IMR-90 (cell line): ENCODE measurements around the gene BDH1. TPM values are rescaled to one million over a fixed set of nuclear protein-coding genes. Genes with fewer than 3 reads are reported as not detected.

Experiments
- ATAC-seq: fragments of 200-7000 bp; cut with Tn5 transposase; 2 replicates; pipeline ENCODE4 v1.9.1; 2020; ENCODE audit warnings: low read depth, mild to moderate bottlenecking, moderate library complexity
- BruUV-seq: library from RNA; stranded (reverse); fragments of 400-500 nt; replicated peaks from 2 replicates; lab custom pipeline; 2021; lab: Mats Ljungman, UMichigan
- CTCF ChIA-PET: fragments of 300-600 bp; formaldehyde crosslinking; extraction: SDS; loops from one replicate; lab custom pipeline; 2021; ENCODE audit warnings: antibody characterized with exemption; lab: Yijun Ruan, JAX
- POLR2A ChIA-PET: fragments of 300-600 bp; sonication (Branson Sonifier 250); formaldehyde crosslinking; loops from one replicate; lab custom pipeline; 2022; ENCODE audit warnings: antibody characterized with exemption; ENCODE audit not compliant: unreplicated experiment; lab: Charles Lee
- DNase-seq: peaks from one replicate; pipeline ENCODE4 v3.0.0; 2013
- H2AFZ ChIP-seq: replicated peaks from 2 replicates; pipeline ENCODE3; 2013; ENCODE audit warnings: low read length, mild to moderate bottlenecking; ENCODE audit not compliant: poor library complexity
- H2AK5ac ChIP-seq: 2 replicates; pipeline ENCODE4 v1.6.1; 2013; ENCODE audit warnings: low read depth, low read length, inconsistent platforms
- H2AK9ac ChIP-seq: replicated peaks from 2 replicates; pipeline ENCODE3; 2013; ENCODE audit warnings: mild to moderate bottlenecking, low read depth, low read length, moderate library complexity; ENCODE audit not compliant: poor library complexity
- H2BK120ac ChIP-seq: 2 replicates; pipeline ENCODE4 v1.6.1; 2013; ENCODE audit warnings: low read depth, low read length, inconsistent platforms
- H2BK15ac ChIP-seq: 3 replicates; pipeline ENCODE4 v1.6.1; 2013; ENCODE audit warnings: low read depth, low read length, inconsistent platforms
- H2BK20ac ChIP-seq: 2 replicates; pipeline ENCODE4 v1.6.1; 2013; ENCODE audit warnings: low read depth, mild to moderate bottlenecking, inconsistent platforms, low read length, moderate library complexity
- H2BK5ac ChIP-seq: 2 replicates; pipeline ENCODE4 v1.6.1; 2013; ENCODE audit warnings: mild to moderate bottlenecking, low read depth, low read length, inconsistent platforms; ENCODE audit not compliant: poor library complexity, severe bottlenecking
- H3K14ac ChIP-seq: replicated peaks from 2 replicates; pipeline ENCODE4 v1.6.1; 2013; ENCODE audit warnings: low read depth, low read length, inconsistent platforms
- H3K18ac ChIP-seq: 2 replicates; pipeline ENCODE4 v1.6.1; 2013; ENCODE audit warnings: low read depth, low read length, control low read depth
- H3K23ac ChIP-seq: 2 replicates; pipeline ENCODE4 v1.6.1; 2013; ENCODE audit warnings: low read depth, low read length, inconsistent platforms
- H3K27ac ChIP-seq: 2 replicates; pipeline ENCODE4 v1.5.1; 2013; ENCODE audit warnings: mild to moderate bottlenecking, control low read depth, low read length; ENCODE audit not compliant: insufficient read depth
- H3K27me3 ChIP-seq: 2 replicates; pipeline ENCODE4 v1.6.1; 2013; ENCODE audit warnings: low read length; ENCODE audit not compliant: control insufficient read depth, insufficient read depth
- H3K36me3 ChIP-seq: 2 replicates; pipeline ENCODE4 v1.6.1; 2013; ENCODE audit warnings: low read length, mixed read lengths; ENCODE audit not compliant: control insufficient read depth, insufficient read depth
- H3K4ac ChIP-seq: 2 replicates; pipeline ENCODE4 v1.6.1; 2013; ENCODE audit warnings: low read depth, low read length, inconsistent platforms
- H3K4me1 ChIP-seq: 2 replicates; pipeline ENCODE4 v1.6.1; 2013; ENCODE audit warnings: low read length, mixed read lengths; ENCODE audit not compliant: control insufficient read depth, insufficient read depth
- H3K4me2 ChIP-seq: 2 replicates; pipeline ENCODE4 v1.6.1; 2013; ENCODE audit warnings: low read depth, mild to moderate bottlenecking, control low read depth, low read length, moderate library complexity
- H3K4me3 ChIP-seq: 2 replicates; pipeline ENCODE4 v1.5.1; 2013; ENCODE audit warnings: low read depth, mild to moderate bottlenecking, control low read depth, low read length, moderate library complexity; ENCODE audit not compliant: insufficient read depth
- H3K56ac ChIP-seq: 2 replicates; pipeline ENCODE4 v1.6.1; 2013; ENCODE audit warnings: low read length, inconsistent platforms; ENCODE audit not compliant: insufficient read depth; ENCODE audit errors: extremely low read depth
- H3K79me1 ChIP-seq, 2 experiments: 2 replicates each; pipeline ENCODE4 v1.6.1; 2013; ENCODE audit warnings: low read length in 2 of 2, inconsistent platforms in 1 of 2, low read depth in 1 of 2
- H3K9ac ChIP-seq: 2 replicates; pipeline ENCODE4 v1.6.1; 2013; ENCODE audit warnings: low read depth, low read length, control low read depth
- H3K9me1 ChIP-seq: 2 replicates; pipeline ENCODE4 v1.6.1; 2013; ENCODE audit warnings: low read length, inconsistent platforms; ENCODE audit not compliant: insufficient read depth
- H3K9me3 ChIP-seq: 2 replicates; pipeline ENCODE4 v1.6.1; 2013; ENCODE audit warnings: low read length; ENCODE audit not compliant: control insufficient read depth, insufficient read depth
- H4K20me1 ChIP-seq: 2 replicates; pipeline ENCODE4 v1.6.1; 2013; ENCODE audit warnings: low read length, inconsistent platforms; ENCODE audit not compliant: insufficient read depth
- H4K5ac ChIP-seq: 2 replicates; pipeline ENCODE4 v1.6.1; 2013; ENCODE audit warnings: mild to moderate bottlenecking, low read depth, low read length, control low read depth
- H4K8ac ChIP-seq, 2 experiments: 2 replicates each; pipeline ENCODE4 v1.6.1; 2013; ENCODE audit warnings: low read depth in 2 of 2, low read length in 2 of 2, control low read depth in 1 of 2, inconsistent platforms in 1 of 2
- H4K91ac ChIP-seq: 2 replicates; pipeline ENCODE4 v1.6.1; 2013; ENCODE audit warnings: low read depth, low read length, inconsistent platforms; ENCODE audit not compliant: insufficient read depth
- NFE2L2 ChIP-seq: fragments of 150-350 bp; IDR thresholded peaks from 2 replicates; pipeline ENCODE4 v1.6.1; 2016; ENCODE audit warnings: low read depth, mild to moderate bottlenecking, low read length
- POLR2A ChIP-seq: IDR thresholded peaks from 2 replicates; pipeline ENCODE4 v1.6.1; 2012; ENCODE audit warnings: mild to moderate bottlenecking, low read depth, low read length
- RFX5 ChIP-seq: IDR thresholded peaks from 2 replicates; pipeline ENCODE4 v1.8.0; 2012; ENCODE audit warnings: low read depth, mild to moderate bottlenecking, low read length, moderate library complexity
- WGBS, 2 experiments: methylation state at CpG; one replicate each; pipeline versions ENCODE4 v1.1.5 to v1.1.7; 2013; ENCODE audit warnings: missing lambda C conversion rate in 2 of 2; ENCODE audit not compliant: insufficient read length in 1 of 2; ENCODE audit errors: extremely low coverage in 2 of 2; 5-methylcytosine and 5-hydroxymethylcytosine counted together
- dilution Hi-C: fragments of 300-500 bp; cut with HindIII; formaldehyde crosslinking; loops from one replicate; pipeline ENCODE4 v1.14.3; 2018; ENCODE audit warnings: low sequenced_read_pairs; ENCODE audit not compliant: unreplicated experiment
- in situ Hi-C: fragments of 300-500 bp; cut with MboI; formaldehyde crosslinking; loops from 3 replicates; pipeline ENCODE4 v1.14.3; 2019; ENCODE audit warnings: low sequenced_read_pairs, inconsistent platforms, mixed read lengths
- intact Hi-C: fragments of 100-400 bp; cut with micrococcal nuclease; formaldehyde crosslinking; loops from 2 replicates; pipeline ENCODE4 v1.10.0; 2022
- polyA plus RNA-seq, 3 experiments: library from polyadenylated mRNA; depleted of rRNA; stranded (reverse); fragments of >200 nt; gene quantifications; 2 replicates each; pipeline ENCODE4 v1.2.3, GENCODE V29; 2012; ENCODE audit warnings: low replicate concordance in 1 of 3
- total RNA-seq: library from RNA; depleted of rRNA; stranded (reverse); fragments of >200 nt; gene quantifications from 2 replicates; pipeline ENCODE4 v1.2.3, GENCODE V29; 2012
- TF ChIP-seq, protein P1 (sequence below): fragments of 150-350 bp; IDR thresholded peaks from 2 replicates; pipeline ENCODE4 v1.6.1; 2016; ENCODE audit warnings: low read depth, mild to moderate bottlenecking, low read length, moderate library complexity, borderline replicate concordance

BDH1 gene
- total and polyA plus RNA-seq, 2 of the 4 experiments (the other 2 are of a cell fraction) = 2.7 to 4.4 TPM

GRCh38 chr3:197464794-197465193 is 91.0 kb downstream of the BDH1 start:
- H3K27ac ChIP-seq = no peak overlapping the region

More at GRCh38 chr3:197464794-197465193, 91.0 kb downstream of the BDH1 start:
- 0 out of 2 replicates have a peak overlapping the region, but pooled peaks have one; percentile 48 for H2AK5ac ChIP-seq
- H3K23ac ChIP-seq = no peak overlapping the region
- no peak overlapping the region for H3K18ac ChIP-seq
- H3K27me3 ChIP-seq = no peaks in the 10 kb centered on the region
- H2BK5ac ChIP-seq = no peak overlapping the region
- H3K4me3 ChIP-seq = no peak overlapping the region
- no peak overlapping the region for H2BK20ac ChIP-seq
- no peaks in the 10 kb centered on the region for H3K36me3 ChIP-seq
- peak overlapping the region; percentile 16; the same call in 1 of the 2 replicates for H2BK120ac ChIP-seq
- BruUV-seq = no TSS peak
- H4K8ac ChIP-seq = no peak overlapping the region
- peaks cover 13% of the 10 kb centered on the region for H3K4me1 ChIP-seq
- H3K4me2 ChIP-seq = no peak overlapping the region
- H3K9me1 ChIP-seq = no peaks in the 10 kb centered on the region
- WGBS, 2 experiments = no CpG with 5 or more reads among the region's 9 CpGs
- ChIA-PET CTCF (no interaction called here), POLR2A (no interaction called here)
- no peak overlapping the region for H2BK15ac ChIP-seq
- no peak overlapping the region for H2AK9ac ChIP-seq
- H3K4ac ChIP-seq = 0 out of 2 replicates have a peak overlapping the region, but pooled peaks have one; percentile 34
- dilution Hi-C loops (no loop called here), in situ Hi-C loops (no loop called here), intact Hi-C loops (loop anchor here (5.0 kb wide), 1 partner anchor 167 kb away; the partner anchor contains the start of gene DLG1)
- ATAC-seq (no peak), DNase-seq (no peak)
- H3K9me3 ChIP-seq = no peaks in the 10 kb centered on the region
- no peak overlapping the region for H4K91ac ChIP-seq
- no peaks in the 10 kb centered on the region for H4K20me1 ChIP-seq
- H3K79me1 ChIP-seq = no peaks in the 10 kb centered on the region
- H3K56ac ChIP-seq = no peak overlapping the region
- no peak overlapping the region for H2AFZ ChIP-seq
- H3K9ac ChIP-seq = no peak overlapping the region
- no peak for TF ChIP-seq RFX5
- no peak for TF ChIP-seq POLR2A
- TF ChIP-seq NFE2L2 = no peak
- TF ChIP-seq, protein P1, sequence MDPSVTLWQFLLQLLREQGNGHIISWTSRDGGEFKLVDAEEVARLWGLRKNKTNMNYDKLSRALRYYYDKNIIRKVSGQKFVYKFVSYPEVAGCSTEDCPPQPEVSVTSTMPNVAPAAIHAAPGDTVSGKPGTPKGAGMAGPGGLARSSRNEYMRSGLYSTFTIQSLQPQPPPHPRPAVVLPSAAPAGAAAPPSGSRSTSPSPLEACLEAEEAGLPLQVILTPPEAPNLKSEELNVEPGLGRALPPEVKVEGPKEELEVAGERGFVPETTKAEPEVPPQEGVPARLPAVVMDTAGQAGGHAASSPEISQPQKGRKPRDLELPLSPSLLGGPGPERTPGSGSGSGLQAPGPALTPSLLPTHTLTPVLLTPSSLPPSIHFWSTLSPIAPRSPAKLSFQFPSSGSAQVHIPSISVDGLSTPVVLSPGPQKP = no peak
- no peak overlapping the region for H3K14ac ChIP-seq
- no peak overlapping the region for H4K5ac ChIP-seq
